Fibroblast of lung (primary cell): Measurements from ENCODE around the gene APBB1IP. TPM values are rescaled to one million over a fixed set of nuclear protein-coding genes. Genes with fewer than 3 reads are reported as not detected.

Source experiments
- DNase-seq, 2 donors: peaks; one replicate each; pipeline versions ENCODE4 v3.0.0 to v3.0.0-alpha.2; 2010; ENCODE audit warnings: low read depth in 2 of 2
- H2AFZ ChIP-seq: 2 replicates; pipeline ENCODE4 v1.5.1; 2012; ENCODE audit warnings: low read length, control low read depth, inconsistent platforms
- H3K27ac ChIP-seq: 2 replicates; pipeline ENCODE4 v1.5.1; 2011; ENCODE audit warnings: low read length, control low read depth; ENCODE audit not compliant: insufficient read depth
- H3K27me3 ChIP-seq: 2 replicates; pipeline ENCODE4 v1.5.1; 2011; ENCODE audit warnings: mild to moderate bottlenecking, low read length; ENCODE audit not compliant: control insufficient read depth, insufficient read depth
- H3K36me3 ChIP-seq: 2 replicates; pipeline ENCODE4 v1.5.1; 2011; ENCODE audit warnings: low read length; ENCODE audit not compliant: control insufficient read depth, insufficient read depth
- H3K4me1 ChIP-seq: 2 replicates; pipeline ENCODE4 v1.5.1; 2011; ENCODE audit warnings: low read length; ENCODE audit not compliant: control insufficient read depth, insufficient read depth; ENCODE audit errors: extremely low read depth
- H3K4me2 ChIP-seq: 2 replicates; pipeline ENCODE4 v1.5.1; 2011; ENCODE audit warnings: low read length, control low read depth; ENCODE audit not compliant: insufficient read depth; ENCODE audit errors: extremely low read depth
- H3K4me3 ChIP-seq, 4 experiments: fragments of 200-600 bp in 1 of 4; sonication (generic) in 1 of 4; replicated peaks in 1 of 4; 2 replicates each; pipeline ENCODE4 v1.5.1; 2011 to 2016; ENCODE audit warnings: low read length in 4 of 4, low read depth in 3 of 4, mild to moderate bottlenecking in 3 of 4, control low read depth in 2 of 4, inconsistent platforms in 1 of 4, mixed read lengths in 1 of 4; ENCODE audit not compliant: insufficient read depth in 1 of 4; ENCODE audit errors: control extremely low read depth in 1 of 4
- H3K79me2 ChIP-seq: 2 replicates; pipeline ENCODE4 v1.5.1; 2012; ENCODE audit warnings: mild to moderate bottlenecking, low read length, inconsistent platforms; ENCODE audit not compliant: control insufficient read depth, insufficient read depth
- H3K9ac ChIP-seq: 2 replicates; pipeline ENCODE4 v1.5.1; 2011; ENCODE audit warnings: mild to moderate bottlenecking, low read length, control low read depth; ENCODE audit not compliant: insufficient read depth
- H3K9me3 ChIP-seq: 2 replicates; pipeline ENCODE4 v1.5.1; 2012; ENCODE audit warnings: low read depth, low read length; ENCODE audit not compliant: control insufficient read depth, insufficient read depth
- H4K20me1 ChIP-seq: 2 replicates; pipeline ENCODE4 v1.5.1; 2011; ENCODE audit warnings: low read length; ENCODE audit not compliant: control insufficient read depth, insufficient read depth; ENCODE audit errors: extremely low read depth
- EZH2 ChIP-seq: IDR thresholded peaks from 2 replicates; pipeline ENCODE4 v1.5.1; 2012; ENCODE audit warnings: low read length, control low read depth, mild to moderate bottlenecking; ENCODE audit errors: missing control alignments
- polyA plus RNA-seq, 2 donors: library from polyadenylated mRNA; depleted of rRNA in 1 of 2; stranded (reverse) in 1 of 2; unstranded in 1 of 2; fragments of >200 nt; gene quantifications; 2 replicates each; pipeline ENCODE4 v1.2.1, GENCODE V29; 2011 to 2012; ENCODE audit warnings: missing spikeins in 1 of 2
- total RNA-seq: library from RNA; depleted of rRNA; stranded (reverse); fragments of >200 nt; gene quantifications from 2 replicates; pipeline ENCODE4 v1.2.1, GENCODE V29; 2014
- TF ChIP-seq, protein P1 (sequence below), 2 donors: IDR thresholded peaks in 1 of 2; conservative IDR thresholded peaks in 1 of 2; 1 replicate in 1 of 2; 2 replicates in 1 of 2; pipeline ENCODE4 v1.5.1; 2011 to 2012; ENCODE audit warnings: low read length in 2 of 2, control low read depth in 1 of 2, inconsistent platforms in 1 of 2, low read depth in 1 of 2, mild to moderate bottlenecking in 1 of 2

The APBB1IP gene
- total and polyA plus RNA-seq, 2 donors (not counting 1 experiment from before 2014, with no cell fraction given), result 1.5 TPM

GRCh38 chr10:26520575-26520974, 82.4 kb downstream of the APBB1IP start:
- no peaks in the 10 kb centered on the region for H3K9me3 ChIP-seq
- H3K27me3 ChIP-seq, result no peaks in the 10 kb centered on the region
- no peak overlapping the region for H3K4me2 ChIP-seq
- no peak overlapping the region for H2AFZ ChIP-seq
- no peak overlapping the region for H3K27ac ChIP-seq
- H3K79me2 ChIP-seq, result no peaks in the 10 kb centered on the region
- H3K36me3 ChIP-seq, result no peaks in the 10 kb centered on the region
- no peak overlapping the region for H3K9ac ChIP-seq
- TF ChIP-seq, protein P1, sequence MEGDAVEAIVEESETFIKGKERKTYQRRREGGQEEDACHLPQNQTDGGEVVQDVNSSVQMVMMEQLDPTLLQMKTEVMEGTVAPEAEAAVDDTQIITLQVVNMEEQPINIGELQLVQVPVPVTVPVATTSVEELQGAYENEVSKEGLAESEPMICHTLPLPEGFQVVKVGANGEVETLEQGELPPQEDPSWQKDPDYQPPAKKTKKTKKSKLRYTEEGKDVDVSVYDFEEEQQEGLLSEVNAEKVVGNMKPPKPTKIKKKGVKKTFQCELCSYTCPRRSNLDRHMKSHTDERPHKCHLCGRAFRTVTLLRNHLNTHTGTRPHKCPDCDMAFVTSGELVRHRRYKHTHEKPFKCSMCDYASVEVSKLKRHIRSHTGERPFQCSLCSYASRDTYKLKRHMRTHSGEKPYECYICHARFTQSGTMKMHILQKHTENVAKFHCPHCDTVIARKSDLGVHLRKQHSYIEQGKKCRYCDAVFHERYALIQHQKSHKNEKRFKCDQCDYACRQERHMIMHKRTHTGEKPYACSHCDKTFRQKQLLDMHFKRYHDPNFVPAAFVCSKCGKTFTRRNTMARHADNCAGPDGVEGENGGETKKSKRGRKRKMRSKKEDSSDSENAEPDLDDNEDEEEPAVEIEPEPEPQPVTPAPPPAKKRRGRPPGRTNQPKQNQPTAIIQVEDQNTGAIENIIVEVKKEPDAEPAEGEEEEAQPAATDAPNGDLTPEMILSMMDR (conservative IDR thresholded peaks at IDR 0.05 in 1 of 2, IDR thresholded peaks at IDR 0.05 in 1 of 2; ENCODE audit: low read depth in 1 of 2, low read length in 2 of 2), result no peak
- no peak for TF ChIP-seq EZH2
- DNase-seq, result no peak
- H3K4me1 ChIP-seq, result no peaks in the 10 kb centered on the region
- no peak overlapping the region for H3K4me3 ChIP-seq
- H4K20me1 ChIP-seq, result no peaks in the 10 kb centered on the region

- no peak for TF ChIP-seq EZH2
- TF ChIP-seq, protein P1 (conservative IDR thresholded peaks at IDR 0.05 in 1 of 2, IDR thresholded peaks at IDR 0.05 in 1 of 2; ENCODE audit: low read depth in 1 of 2, low read length in 2 of 2), result no peak
- no peaks in the 10 kb centered on the region for H3K9me3 ChIP-seq
Measured at GRCh38 chr10:26524161-26524896, 86.2 kb downstream of the APBB1IP start.

DNA sequence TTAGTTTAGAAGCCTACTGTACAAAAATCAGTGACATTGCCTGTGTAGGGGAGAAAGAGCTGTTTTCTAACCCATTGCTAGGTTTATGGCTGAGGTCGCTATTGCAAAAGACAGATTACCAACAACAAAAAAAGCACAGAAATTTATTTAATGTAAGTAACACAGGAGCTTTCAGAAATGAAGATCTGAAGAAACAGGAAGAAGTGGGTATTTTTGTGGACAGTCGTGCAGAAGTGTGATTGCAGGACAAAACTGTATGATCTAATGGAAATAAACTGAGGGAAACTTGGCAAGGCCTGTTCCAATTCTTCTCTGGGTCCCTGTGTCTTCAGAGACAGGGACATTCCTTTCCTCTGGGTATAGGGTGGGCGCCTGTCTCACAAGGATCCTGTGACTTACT, 87.4 kb downstream of the APBB1IP start:
- no peaks in the 10 kb centered on the region for H3K9me3 ChIP-seq
- H3K27me3 ChIP-seq, result no peaks in the 10 kb centered on the region
- no peak overlapping the region for H3K4me3 ChIP-seq
- no peaks in the 10 kb centered on the region for H3K36me3 ChIP-seq
- no peak overlapping the region for H2AFZ ChIP-seq
- no peak overlapping the region for H3K27ac ChIP-seq
- no peak overlapping the region for H3K4me2 ChIP-seq
- TF ChIP-seq, protein P1 (conservative IDR thresholded peaks at IDR 0.05 in 1 of 2, IDR thresholded peaks at IDR 0.05 in 1 of 2; ENCODE audit: low read depth in 1 of 2, low read length in 2 of 2), result no peak
- no peak for TF ChIP-seq EZH2
- no peaks in the 10 kb centered on the region for H3K79me2 ChIP-seq
- no peaks in the 10 kb centered on the region for H4K20me1 ChIP-seq
- no peak for DNase-seq
- H3K9ac ChIP-seq, result no peak overlapping the region
- no peaks in the 10 kb centered on the region for H3K4me1 ChIP-seq

More at GRCh38 chr10:26524161-26524896, 86.2 kb downstream of the APBB1IP start:
- no peak overlapping the region for H3K4me3 ChIP-seq
- no peak overlapping the region for H3K27ac ChIP-seq
- H3K4me1 ChIP-seq, result no peaks in the 10 kb centered on the region
- no peaks in the 10 kb centered on the region for H3K79me2 ChIP-seq
- H3K36me3 ChIP-seq, result no peaks in the 10 kb centered on the region
- H2AFZ ChIP-seq, result no peak overlapping the region
- no peak overlapping the region for H3K9ac ChIP-seq
- no peak overlapping the region for H3K4me2 ChIP-seq
- DNase-seq, result peak in 1 of 2 donors; percentile 63
- H3K27me3 ChIP-seq, result no peaks in the 10 kb centered on the region
- H4K20me1 ChIP-seq, result no peaks in the 10 kb centered on the region
